ENCODE measurements around the gene BLOC1S4. TPM values are rescaled to one million over a fixed set of nuclear protein-coding genes. Genes with fewer than 3 reads are reported as not detected.
"Not testable (repeated sequence)": the region's sequence is repeated elsewhere in the genome, so short reads cannot be mapped to it uniquely, and the experiment has no call there.

Gene BLOC1S4
- total RNA-seq, 1 donor from 2014 or later: 7.5 TPM

DNA sequence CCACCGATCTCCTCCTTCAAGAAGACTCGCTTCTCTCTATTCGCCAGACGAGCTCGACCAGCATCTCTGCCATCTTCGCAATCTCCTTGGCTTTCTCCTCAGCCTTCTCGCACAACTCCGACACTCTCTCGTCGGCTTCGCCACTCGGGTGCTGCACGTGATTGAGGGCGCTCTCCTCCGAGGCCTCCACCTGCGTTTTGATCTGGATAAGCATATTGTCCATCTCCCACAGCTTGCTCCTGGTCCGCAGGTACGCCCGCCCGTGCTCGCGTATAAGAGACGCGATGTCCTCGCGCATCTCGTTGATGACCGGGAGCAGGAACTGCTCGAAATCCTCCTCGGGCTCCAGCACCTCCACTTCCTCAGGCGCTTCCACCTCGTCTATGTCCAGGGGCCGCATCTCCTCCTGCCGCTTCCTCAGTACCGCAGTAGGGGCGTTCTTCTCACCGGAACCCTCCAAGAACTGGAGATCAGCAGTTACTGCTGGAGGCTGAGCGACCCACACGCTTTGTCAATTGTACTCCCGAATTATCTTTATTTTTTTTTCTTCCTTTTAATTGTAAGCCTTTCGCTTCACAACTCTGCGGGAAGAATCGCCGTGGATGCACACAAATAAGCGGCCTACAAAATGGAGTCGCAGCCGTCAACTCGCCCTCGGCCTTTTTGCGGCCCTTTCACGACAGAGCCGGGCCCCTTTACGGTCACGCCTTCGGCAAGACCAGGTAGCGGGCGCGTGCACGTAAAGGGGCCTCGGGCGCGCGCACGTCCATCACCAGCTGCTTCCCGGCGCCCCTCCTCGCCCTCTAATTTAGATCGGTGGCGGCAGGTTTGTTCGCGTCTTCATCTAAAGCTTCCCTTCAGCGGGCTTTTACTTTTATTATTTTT lies 6.5 kb upstream of the BLOC1S4 start, which contains the start of gene MRFAP1L1:
TSS of gene MRFAP1L1 (minus strand) at position 636 of the 885 bp plus-strand sequence. CDS start at position 400, 236 bp downstream.
- peak; percentile 97 for DNase-seq (ENCODE audit: low spot score)
- intact Hi-C loops (cut with DNase I): loop anchor here (2.0 to 10.0 kb wide), 3 partner anchors 35 to 335 kb away; partner anchors contain the start of genes MRFAP1 and TADA2B

DNA sequence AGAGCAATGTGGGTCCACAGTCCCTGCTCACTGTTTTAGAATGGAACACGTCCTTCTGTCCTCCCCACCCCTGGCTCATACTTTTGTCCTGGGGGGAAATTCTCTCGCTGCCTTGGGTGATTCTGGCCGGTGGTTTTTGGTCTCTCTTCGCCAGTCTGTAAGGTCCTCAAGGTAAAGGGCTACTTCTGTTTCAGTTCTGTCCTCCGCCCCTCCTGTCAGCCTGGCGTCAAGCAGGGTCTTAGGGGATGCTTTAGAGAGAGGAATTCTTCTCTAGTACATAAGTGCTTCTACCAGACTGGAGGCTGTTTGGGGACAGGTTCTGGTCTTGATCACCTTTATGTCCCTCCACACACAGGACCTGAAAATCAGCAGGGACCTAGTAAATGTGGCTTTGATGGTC lies 5.7 kb upstream of the BLOC1S4 start:
- intact Hi-C loops (cut with DNase I): loop anchor here (10.0 kb wide), 1 partner anchor 335 kb away; the partner anchor contains the start of gene TADA2B
- no peak for DNase-seq (ENCODE audit: low spot score)

DNA sequence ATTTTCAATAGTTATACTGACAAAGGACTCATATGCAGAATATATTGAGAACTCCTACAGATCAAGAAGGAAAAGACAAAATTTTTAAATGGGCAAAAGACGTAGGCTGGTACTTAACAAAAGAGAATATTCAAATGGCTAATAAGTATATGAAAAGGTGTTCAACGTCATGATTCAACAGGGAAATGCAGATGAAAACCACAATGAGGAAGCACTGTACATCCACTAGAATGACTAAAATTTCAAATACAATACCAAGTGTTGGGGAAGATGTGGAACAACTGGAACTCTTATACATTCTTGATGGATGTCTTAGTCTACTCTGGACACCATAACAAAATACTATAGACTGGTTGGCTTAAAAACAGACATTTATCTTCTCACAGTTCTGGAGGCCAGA lies 5.0 kb upstream of the BLOC1S4 start:
- no peak for DNase-seq (ENCODE audit: low spot score)
- intact Hi-C loops (cut with DNase I): loop anchor here (10.0 kb wide), 1 partner anchor 334 kb away; the partner anchor contains the start of gene TADA2B

DNA sequence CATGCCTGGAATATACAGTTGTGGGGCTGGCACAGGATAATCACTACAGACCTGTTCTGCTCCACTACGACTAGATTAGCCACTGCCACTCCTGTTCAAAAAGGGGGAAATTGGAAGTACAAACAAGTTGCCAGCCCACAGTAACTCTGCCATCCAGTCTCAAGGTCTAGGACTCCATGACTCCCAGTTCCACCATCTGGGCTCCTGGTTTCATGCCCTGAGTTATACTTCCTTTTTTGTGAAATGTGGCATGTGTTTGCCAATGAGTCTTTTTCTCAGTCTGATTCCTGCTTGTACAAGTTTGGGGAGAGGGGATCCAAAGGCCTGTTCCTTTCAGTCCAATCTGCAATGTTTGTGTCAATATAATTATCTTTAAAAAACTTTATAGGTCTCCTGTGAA lies 1.0 kb upstream of the BLOC1S4 start:
- no peak for DNase-seq (ENCODE audit: low spot score)
- intact Hi-C loops (cut with DNase I): loop anchor here (5.0 to 10.0 kb wide), 2 partner anchors 272 to 330 kb away; partner anchors contain the start of gene TADA2B

DNA sequence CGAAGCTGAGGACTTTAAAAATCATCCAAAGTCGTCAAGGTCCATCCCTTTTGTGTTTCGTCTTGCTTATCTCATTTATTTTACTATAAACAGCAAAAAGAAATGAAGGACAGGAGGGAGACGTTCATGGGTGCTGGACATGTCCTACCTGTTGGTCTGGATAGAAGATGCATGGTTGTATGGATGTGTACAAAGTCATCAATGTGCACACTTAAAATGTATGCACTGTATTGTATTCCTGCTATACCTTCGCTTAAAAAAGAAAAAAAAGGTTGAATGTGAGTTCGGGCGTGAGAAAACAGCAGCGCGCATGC lies 313 bp upstream of the BLOC1S4 start:
- intact Hi-C loops (cut with DNase I): loop anchor here (1.0 to 10.0 kb wide), 4 partner anchors 67 to 329 kb away; partner anchors contain the start of genes KIAA0232, MRFAP1 and TADA2B
- DNase-seq (ENCODE audit: low spot score): no peak

DNA sequence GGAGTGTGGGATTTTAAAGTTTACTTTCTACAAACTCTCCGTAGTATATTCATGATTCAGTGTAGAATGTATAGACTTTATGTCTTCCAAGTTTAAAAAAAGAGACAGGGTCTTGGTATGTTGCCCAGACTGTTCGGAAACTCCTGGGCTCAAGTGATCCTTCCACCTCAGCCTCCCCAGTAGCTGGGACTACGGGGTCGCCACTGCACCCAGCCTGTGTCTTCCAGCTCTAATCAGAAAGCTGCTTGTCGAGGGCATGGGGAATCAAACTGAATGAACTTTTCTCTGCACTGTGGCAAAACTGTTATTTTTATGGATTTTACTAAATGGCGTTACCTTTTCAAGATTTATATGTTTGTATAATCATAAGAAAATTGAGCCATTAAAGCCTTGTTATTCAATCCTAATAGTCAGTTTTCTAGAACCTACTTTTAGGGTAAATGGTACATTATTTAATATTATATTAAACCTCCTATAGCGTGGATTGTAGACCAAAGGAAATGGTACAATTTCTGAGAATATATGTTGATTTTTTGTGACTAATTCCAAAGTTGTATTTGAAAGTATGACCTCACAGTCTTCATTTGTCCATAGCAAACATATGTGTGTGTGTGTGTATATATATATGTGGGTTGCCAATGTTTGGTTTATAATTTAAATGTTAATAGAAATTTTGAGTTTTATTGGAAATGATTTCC lies 1.1 kb downstream of the BLOC1S4 start:
- intact Hi-C loops (cut with DNase I): loop anchor here (1.0 to 10.0 kb wide), 4 partner anchors 65 to 328 kb away; partner anchors contain the start of genes KIAA0232, MRFAP1 and TADA2B
- no peak for DNase-seq (ENCODE audit: low spot score)

DNA sequence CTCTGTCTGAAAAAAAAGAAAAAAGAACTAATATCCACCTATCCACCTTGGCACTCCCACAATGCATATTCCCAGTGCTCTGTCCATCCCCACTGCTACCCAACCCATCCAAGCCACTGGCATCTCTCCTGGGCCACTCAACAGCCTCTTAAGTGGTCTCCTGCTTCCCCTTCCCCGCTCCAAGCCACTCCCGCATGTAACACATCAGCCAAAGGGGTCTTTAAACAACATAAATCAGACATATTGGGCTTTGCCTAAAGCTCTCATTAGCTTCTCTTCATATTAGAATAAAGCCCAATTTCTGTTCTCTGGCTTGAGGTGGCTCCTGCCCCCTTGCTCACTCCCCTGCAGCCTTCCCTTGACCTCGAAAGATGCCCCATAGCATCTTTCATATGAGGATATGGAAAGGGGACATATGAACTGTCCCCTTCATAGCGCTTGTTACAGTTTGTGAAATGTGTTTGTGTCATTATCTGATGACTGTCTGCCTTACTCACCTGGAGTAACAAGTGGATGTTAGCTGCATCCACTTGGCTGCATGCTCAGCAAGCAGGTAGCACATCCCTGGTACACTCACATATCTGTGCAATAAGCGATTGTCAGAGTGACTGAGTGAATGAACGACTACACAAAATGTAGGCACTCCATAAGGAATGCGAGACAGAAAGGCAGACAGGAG lies 3.1 kb downstream of the BLOC1S4 start:
- DNase-seq (ENCODE audit: low spot score): no peak
- intact Hi-C loops (cut with DNase I): loop anchor here (5.0 to 10.0 kb wide), 2 partner anchors 268 to 326 kb away; partner anchors contain the start of gene TADA2B

DNA sequence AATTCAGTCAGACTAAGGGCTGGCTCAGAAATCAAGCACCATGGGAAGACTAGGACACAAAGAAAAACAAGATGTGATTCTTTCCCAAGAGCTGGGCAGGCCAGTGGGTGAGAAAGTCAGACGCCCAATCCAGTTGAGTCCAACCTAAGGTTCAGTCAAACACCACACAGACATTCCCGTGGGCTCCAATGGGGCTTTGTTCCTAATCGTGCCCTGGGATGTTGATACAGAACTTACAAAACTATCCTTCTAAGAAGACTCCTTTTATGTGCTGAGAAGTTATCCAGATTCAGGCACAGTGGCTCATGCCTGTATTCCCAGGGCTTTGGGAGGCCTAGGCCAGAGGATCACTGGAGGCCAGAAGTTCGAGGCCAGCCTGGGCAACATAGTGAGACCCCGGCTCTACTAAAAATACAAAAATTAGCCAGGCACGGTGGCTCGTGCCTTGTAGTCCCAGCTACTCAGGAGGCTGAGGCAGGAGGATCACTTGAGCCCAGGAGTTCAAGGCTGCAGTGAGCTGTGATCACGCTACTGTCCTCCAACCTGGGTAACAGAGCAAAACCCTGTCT lies 3.7 kb downstream of the BLOC1S4 start:
- DNase-seq (ENCODE audit: low spot score): no peak
- intact Hi-C loops (cut with DNase I): loop anchor here (1.0 to 10.0 kb wide), 5 partner anchors 155 to 351 kb away; partner anchors contain the start of gene TADA2B

DNA sequence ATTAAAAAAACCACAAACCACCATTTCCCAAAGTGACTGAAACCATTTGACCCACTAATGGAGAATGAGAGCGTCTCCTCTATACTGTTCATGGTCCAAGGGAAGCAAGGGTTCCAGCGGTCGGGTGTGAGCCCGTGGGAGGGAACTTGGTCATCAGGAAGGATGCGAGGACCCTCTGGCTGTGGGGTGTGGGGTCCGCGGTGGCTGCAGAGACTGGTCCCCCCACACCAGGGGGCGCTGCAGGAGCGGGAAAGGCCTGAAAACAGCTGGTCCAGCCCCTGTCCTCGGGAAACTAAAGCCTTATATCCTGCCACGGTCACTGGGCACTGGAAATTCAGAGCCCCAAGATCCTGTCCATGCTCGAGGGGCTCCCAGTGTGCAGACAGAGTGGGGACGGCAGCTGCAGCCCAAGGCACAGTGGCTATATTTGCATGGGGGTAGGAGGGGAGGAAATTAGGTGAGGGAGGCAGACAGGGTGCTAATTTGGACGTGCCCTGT lies 4.3 kb downstream of the BLOC1S4 start:
- intact Hi-C loops (cut with DNase I): loop anchor here (1.0 to 5.0 kb wide), 3 partner anchors 154 to 350 kb away; no protein-coding TSS in a partner anchor

DNA sequence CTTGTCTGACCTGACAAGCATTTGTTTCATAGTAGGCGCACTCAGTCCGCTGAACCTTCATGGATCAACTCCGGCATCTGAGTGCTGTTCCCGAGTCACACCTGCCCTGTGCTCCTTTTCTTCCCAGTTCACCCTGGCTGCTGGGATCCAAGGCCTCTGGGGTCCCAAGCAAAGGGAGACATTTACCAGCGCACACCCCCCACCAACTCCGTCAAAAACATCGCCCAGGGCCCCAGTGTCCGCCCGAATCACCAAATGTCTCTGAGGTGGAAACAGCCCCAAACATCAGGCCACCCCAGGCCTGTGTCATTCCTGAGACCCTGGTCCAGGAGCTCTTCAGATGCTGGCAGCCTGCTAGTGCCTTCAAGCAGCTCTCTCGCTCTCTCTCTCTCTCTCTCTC lies 5.1 kb downstream of the BLOC1S4 start:
- intact Hi-C loops (cut with DNase I): loop anchor here (5.0 kb wide), 1 partner anchor 251 kb away; no protein-coding TSS in a partner anchor
- no peak for DNase-seq (ENCODE audit: low spot score)

More for the DNA sequence above, 4.3 kb downstream of the BLOC1S4 start:
- DNase-seq (ENCODE audit: low spot score): peak; percentile 92

DNA sequence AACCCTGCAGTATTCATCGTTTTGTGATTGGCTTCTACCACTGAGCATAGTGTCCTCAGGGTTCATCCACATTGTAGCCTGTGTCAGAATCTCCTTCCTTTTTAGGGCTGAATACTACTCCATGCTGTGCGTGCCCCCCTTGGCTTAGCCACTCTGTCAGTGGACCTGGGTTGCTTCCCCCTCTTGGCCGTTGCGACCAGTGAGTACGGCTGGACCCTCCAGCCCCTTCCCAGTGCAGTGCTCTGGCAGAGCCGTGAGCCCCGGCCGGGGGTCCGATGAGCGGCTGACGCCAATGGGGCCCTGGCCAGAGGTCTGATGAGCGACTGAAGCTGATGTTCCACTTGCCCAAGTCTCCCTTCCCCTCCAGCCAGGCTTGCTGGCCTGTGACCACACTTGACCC lies 6.9 kb downstream of the BLOC1S4 start:
- DNase-seq (ENCODE audit: low spot score): no peak
- intact Hi-C loops (cut with DNase I): loop anchor here (5.0 kb wide), 1 partner anchor 249 kb away; no protein-coding TSS in a partner anchor

DNA sequence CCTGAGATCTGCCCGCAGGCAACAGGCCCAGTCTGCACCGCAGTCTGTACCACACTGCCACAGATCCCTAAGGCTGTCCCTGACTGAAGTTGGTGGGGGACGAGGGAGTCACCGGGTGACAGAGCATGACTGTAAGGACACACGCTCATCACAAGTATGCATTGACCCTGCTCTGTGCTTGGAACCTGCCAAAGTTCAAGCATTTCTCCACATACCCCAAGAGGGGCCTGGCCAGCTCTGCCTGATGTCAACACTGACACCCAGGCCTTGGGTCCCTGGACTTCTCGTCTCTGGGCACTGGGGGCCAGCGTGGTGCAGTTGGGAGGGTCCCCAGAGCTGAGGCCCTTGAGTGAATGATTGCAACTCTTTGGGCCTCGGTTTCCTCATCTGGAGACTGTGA lies 7.9 kb downstream of the BLOC1S4 start:
- intact Hi-C loops (cut with DNase I): loop anchor here (5.0 kb wide), 1 partner anchor 248 kb away; no protein-coding TSS in a partner anchor
- DNase-seq (ENCODE audit: low spot score): no peak

DNA sequence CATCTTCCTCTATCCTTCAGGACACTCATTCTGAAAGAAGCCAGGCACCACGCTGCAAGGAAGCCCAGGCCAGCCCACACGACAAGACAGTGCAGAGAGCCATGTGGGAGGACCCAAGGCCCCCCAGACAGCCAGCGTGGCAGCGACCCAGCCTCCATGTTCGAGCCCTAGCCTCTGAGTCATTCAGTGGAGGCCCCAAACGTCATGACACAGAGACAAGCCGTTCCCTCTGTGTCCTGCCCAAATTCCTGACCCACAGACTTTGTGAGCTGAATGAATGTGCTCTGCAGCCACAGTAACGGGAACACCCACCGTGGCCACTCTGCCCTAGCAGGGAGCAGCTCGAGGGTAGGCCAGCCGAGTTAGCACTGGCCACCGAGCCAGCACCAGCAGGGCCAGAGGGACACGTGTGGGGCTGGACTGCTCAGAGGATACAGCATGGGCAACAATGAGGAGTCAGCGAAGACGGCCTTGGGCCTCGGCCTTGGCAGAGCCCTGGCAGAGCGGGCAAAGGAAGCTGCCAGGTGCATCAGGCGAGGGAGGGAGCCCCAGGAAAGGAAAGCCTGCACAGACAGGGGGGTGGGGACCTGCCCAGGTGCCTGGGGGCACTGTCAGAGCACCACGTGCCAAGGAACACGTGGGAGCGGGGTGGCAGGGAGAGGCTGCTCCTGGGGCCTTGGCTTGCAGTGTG lies 8.6 kb downstream of the BLOC1S4 start:
- no peak for DNase-seq (ENCODE audit: low spot score)
- intact Hi-C loops (cut with DNase I): loop anchor here (5.0 kb wide), 1 partner anchor 248 kb away; no protein-coding TSS in a partner anchor

DNA sequence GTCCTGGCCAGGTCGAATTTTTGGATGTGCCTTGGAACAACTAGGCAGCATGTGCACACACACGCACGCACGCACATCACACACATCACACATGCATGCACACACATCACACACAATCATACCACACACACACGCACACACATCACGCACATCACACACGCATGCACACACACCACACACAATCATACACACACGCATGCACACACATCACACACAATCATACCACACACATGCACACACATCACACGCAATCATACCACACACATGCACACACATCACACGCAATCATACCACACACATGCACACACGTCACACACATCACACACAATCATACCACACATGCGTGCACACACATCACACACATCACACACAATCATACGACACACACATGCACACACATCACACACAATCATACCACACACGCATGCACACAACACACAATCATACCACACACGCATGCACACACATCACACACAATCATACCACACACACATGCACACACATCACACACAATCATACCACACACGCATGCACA lies 9.5 kb downstream of the BLOC1S4 start:
- DNase-seq (ENCODE audit: low spot score); intact Hi-C loops (cut with DNase I): not testable (repeated sequence)

DNA sequence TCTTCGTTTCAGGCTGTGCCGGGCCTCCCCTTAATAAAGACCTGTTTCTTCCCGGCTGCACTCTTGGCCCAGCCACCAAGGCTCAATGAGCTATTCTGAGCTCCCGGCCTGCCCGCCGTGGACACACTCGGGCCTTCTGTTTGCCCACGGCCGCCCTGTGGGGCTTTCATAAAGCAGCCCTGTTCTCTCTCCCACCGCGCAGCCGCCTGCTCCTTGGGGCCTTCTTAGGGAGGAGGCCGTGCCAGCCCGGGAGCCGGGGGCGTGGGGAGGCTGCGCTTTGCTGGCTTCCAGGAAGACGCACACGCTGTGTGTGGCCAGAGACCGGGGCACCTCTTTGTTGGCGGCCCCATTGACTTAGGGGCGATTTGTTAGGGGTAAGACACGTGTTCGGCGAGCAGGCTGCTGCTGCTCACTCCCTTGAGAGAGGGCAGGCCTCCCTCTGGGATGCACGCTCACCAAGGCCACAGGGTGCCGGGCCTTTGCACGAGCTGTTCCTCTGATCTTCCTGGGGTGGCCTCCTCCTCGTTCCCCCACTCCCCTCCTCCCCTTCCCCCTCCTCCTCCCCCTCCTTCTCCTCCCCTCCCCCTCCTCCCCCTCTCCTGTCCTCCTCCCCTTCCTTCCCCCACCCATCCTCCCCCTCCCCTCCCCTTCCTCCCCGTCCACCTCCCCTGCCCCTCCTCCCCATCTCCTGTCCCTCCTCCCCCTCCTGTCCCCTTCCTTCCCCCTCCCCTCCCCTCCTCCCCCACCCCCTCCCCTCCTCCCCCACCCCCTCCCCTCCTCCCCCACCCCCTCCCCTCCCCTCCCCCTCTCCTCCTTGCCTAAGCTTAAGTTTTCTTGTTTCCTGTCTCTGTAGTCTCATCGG lies 11.3 kb downstream of the BLOC1S4 start:
- intact Hi-C loops (cut with DNase I): no loop called here

DNA sequence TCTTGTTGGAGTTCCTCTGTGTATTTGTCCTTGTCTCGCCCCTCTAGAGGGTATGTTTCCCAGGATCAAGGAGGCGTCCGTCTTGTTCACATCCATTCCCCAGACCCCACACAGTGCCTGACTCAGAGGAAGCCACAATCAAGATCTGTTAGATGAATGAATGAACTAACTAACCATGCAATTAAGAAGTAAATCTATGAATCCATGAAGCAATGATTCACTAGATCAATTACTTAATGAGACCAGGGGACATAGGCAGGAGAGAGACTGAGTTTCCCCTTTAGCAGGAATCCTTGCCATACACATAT lies 11.9 kb downstream of the BLOC1S4 start:
- intact Hi-C loops (cut with DNase I): no loop called here
- no peak for DNase-seq (ENCODE audit: low spot score)

More for the DNA sequence above, 11.3 kb downstream of the BLOC1S4 start:
- no peak for DNase-seq (ENCODE audit: low spot score)
